Right lobe of liver (tissue), 6 donors: Measurements from ENCODE around the gene ALKBH1. TPM values are rescaled to one million over a fixed set of nuclear protein-coding genes. Genes with fewer than 3 reads are reported as not detected.
"Not testable (repeated sequence)": the region's sequence is repeated elsewhere in the genome, so short reads cannot be mapped to it uniquely, and the experiment has no call there.

Source experiments
- ATAC-seq, 4 donors: fragments of 200-7000 bp; cut with Tn5 transposase; one replicate each; pipeline ENCODE4 v1.9.1; 2020; ENCODE audit warnings: mild to moderate bottlenecking in 4 of 4, moderate library complexity in 4 of 4
- DNase-seq, 3 donors: peaks; one replicate each; pipeline ENCODE4 v3.0.0-alpha.2; 2020
- H3K27ac ChIP-seq, 3 donors: fragments of 200-600 bp; one replicate each; pipeline ENCODE4 v1.8.0; 2022
- H3K27me3 ChIP-seq, 2 donors: fragments of 200-600 bp; one replicate each; pipeline ENCODE4 v1.8.0; 2022
- H3K36me3 ChIP-seq, 4 donors: fragments of 200-600 bp; sonication (generic) in 1 of 4; one replicate each; pipeline versions ENCODE4 v1.5.1 to v1.8.0; 2017 to 2022; ENCODE audit warnings: control low read depth in 1 of 4
- H3K4me1 ChIP-seq, 4 donors: fragments of 200-600 bp; sonication (generic) in 1 of 4; one replicate each; pipeline versions ENCODE4 v1.5.1 to v1.8.0; 2017 to 2022; ENCODE audit warnings: control low read depth in 1 of 4
- H3K4me3 ChIP-seq, 3 donors: fragments of 200-600 bp; one replicate each; pipeline ENCODE4 v1.8.0; 2022
- H3K9me3 ChIP-seq, 4 donors: fragments of 200-600 bp; sonication (generic) in 1 of 4; one replicate each; pipeline versions ENCODE4 v1.5.1 to v1.8.0; 2017 to 2022; ENCODE audit warnings: control low read depth in 1 of 4
- CTCF ChIP-seq, 4 donors: fragments of 200-600 bp in 3 of 4; fragments of 450-650 bp in 1 of 4; IDR thresholded peaks; one replicate each; pipeline versions ENCODE4 v1.5.1 to v1.8.0; 2016 to 2022; ENCODE audit warnings: antibody characterized with exemption in 4 of 4, mild to moderate bottlenecking in 2 of 4
- POLR2A ChIP-seq: fragments of 450-650 bp; IDR thresholded peaks from one replicate; pipeline ENCODE4 v1.6.1; 2017; ENCODE audit warnings: antibody characterized with exemption, mild to moderate bottlenecking
- WGBS: methylation state at CpG from one replicate; pipeline ENCODE4 v1.1.6; 2018; ENCODE audit warnings: low coverage, low lambda C conversion rate; ENCODE audit not compliant: insufficient coverage; ENCODE audit errors: missing lambda C conversion rate; 5-methylcytosine and 5-hydroxymethylcytosine counted together
- intact Hi-C, 2 donors: fragments of 100-400 bp; cut with DNase I; formaldehyde crosslinking; loops; one replicate each; pipeline versions ENCODE4 v1.11.2 to v1.14.1; 2022
- long read RNA-seq: library from polyadenylated mRNA; unstranded; transcript quantifications from one replicate; pipeline ENCODE4 v2.0.0, GENCODE V29; 2019
- total RNA-seq, 6 experiments: library from RNA; depleted of rRNA in 2 of 6; stranded (reverse); fragments of >200 nt in 2 of 6; fragmentation: NEBNext Ultra II Directional in 3 of 6; extraction: Animal tissue kit (Norgen Biotek cat#: 25700) in 3 of 6; gene quantifications; one replicate each; pipeline versions ENCODE4 v1.1.0 to v1.2.4, GENCODE V29; 2016 to 2023
- donor health status: DM: no; HTN: yes; CAD: no.
- donor health status: DM: no; HTN: no; CAD: no.
- donor health status: DM: no; HTN: no; CAD: no.
- donor health status: DM: no; HTN: yes; CAD: no.
- donor health status: DM: no; HTN: yes; CAD: no.

ALKBH1 gene
- total RNA-seq: 1 to 10 TPM; 4.9 to 7.1 (median 5.5) TPM
- long read RNA-seq, partial matches to known transcripts: 0 of 1 reads
- long read RNA-seq, other reads (novel, unspliced or antisense): 0 of 1 reads

GRCh38 chr14:77707724-77708408, at the start of gene ALKBH1, which contains the start of gene SLIRP:
ALKBH1 (minus strand) TSS chr14:77708023; CDS start chr14:77708004, 19 bp downstream.
SLIRP (plus strand) TSS chr14:77708103; CDS start chr14:77708112, 9 bp downstream.
- no peaks in the 10 kb centered on the region for H3K9me3 ChIP-seq
- 0% methylated on average over 27 of the region's 49 CpGs for WGBS
- intact Hi-C loops: no loop called here
- peak within 1 kb of the TSS; percentile 81 to 94 (median 89) for H3K4me3 ChIP-seq
- ATAC-seq: peak; percentile 98 to 99 (median 98)
- H3K27ac ChIP-seq: peak within 1 kb of the TSS in 2 of 3 donors; percentile 37 to 41
- H3K36me3 ChIP-seq: peaks cover 3 to 40% (median 10%) of the 10 kb centered on the region in 4 donors
- peak; percentile 85 to 91 (median 91) for DNase-seq
- peaks cover 0 to 29% (median 13%) of the 10 kb centered on the region in 4 donors for H3K4me1 ChIP-seq
- no peaks in the 10 kb centered on the region for H3K27me3 ChIP-seq
- peak; percentile 64 for TF ChIP-seq POLR2A
- no peak for TF ChIP-seq CTCF (IDR thresholded peaks at IDR 0.05)

- no peak overlapping the region for H3K4me3 ChIP-seq
- WGBS: 84% methylated on average over 3 of the region's 3 CpGs
- ATAC-seq (no peak), DNase-seq (no peak)
- intact Hi-C loops: no loop called here
- H3K9me3 ChIP-seq: no peaks in the 10 kb centered on the region
- H3K4me1 ChIP-seq: no peaks in the 10 kb centered on the region
- H3K27ac ChIP-seq: no peak overlapping the region
- peaks cover 6 to 53% (median 30%) of the 10 kb centered on the region in 4 donors for H3K36me3 ChIP-seq
- no peaks in the 10 kb centered on the region for H3K27me3 ChIP-seq
- no peak for TF ChIP-seq CTCF (IDR thresholded peaks at IDR 0.05)
- TF ChIP-seq POLR2A: no peak
Observed at GRCh38 chr14:77752799-77753516, 45.1 kb upstream of the ALKBH1 start.

- H3K9me3 ChIP-seq: no peaks in the 10 kb centered on the region
- H3K27ac ChIP-seq: no peak overlapping the region
- TF ChIP-seq POLR2A (no peak), CTCF (IDR thresholded peaks at IDR 0.05) (no peak)
- WGBS: 100% methylated on average over 2 of the region's 2 CpGs
- intact Hi-C loops: no loop called here
- no peaks in the 10 kb centered on the region for H3K4me1 ChIP-seq
- ATAC-seq (no peak), DNase-seq (no peak)
- no peaks in the 10 kb centered on the region for H3K27me3 ChIP-seq
- H3K4me3 ChIP-seq: no peak overlapping the region
- peaks cover 6 to 53% (median 30%) of the 10 kb centered on the region in 4 donors for H3K36me3 ChIP-seq
Observed at GRCh38 chr14:77752266-77752665, 44.4 kb upstream of the ALKBH1 start.

GRCh38 chr14:77747425-77747824, 39.6 kb upstream of the ALKBH1 start:
- H3K4me3 ChIP-seq, H3K27me3 ChIP-seq, intact Hi-C loops, H3K9me3 ChIP-seq, DNase-seq, H3K4me1 ChIP-seq, H3K27ac ChIP-seq, ATAC-seq: not testable (repeated sequence)
- H3K36me3 ChIP-seq: peaks cover 6 to 45% (median 30%) of the 10 kb centered on the region in 4 donors
- WGBS: 100% methylated on average over 4 of the region's 33 CpGs
